Astrocyte (in vitro differentiated cells and primary cell): ENCODE data around the gene SMAD3. TPM values are rescaled to one million over a fixed set of nuclear protein-coding genes. Genes with fewer than 3 reads are reported as not detected.
A peak's percentile ranks its signal among the peaks of the same experiment; 100 is the strongest.

Experiments used
- DNase-seq: peaks from one replicate; pipeline ENCODE4 v3.0.0-alpha.2; 2010; ENCODE audit warnings: low read depth
- FAIRE-seq: peaks from 2 replicates; lab custom pipeline; 2011; peaks lifted over from hg19 to GRCh38; lab: Jason Lieb, UNC
- H2AFZ ChIP-seq: 2 replicates; pipeline ENCODE4 v1.6.0; 2012; ENCODE audit warnings: low read depth, low read length, inconsistent platforms
- H3K27ac ChIP-seq: 2 replicates; pipeline ENCODE4 v1.5.1; 2011; ENCODE audit warnings: low read depth, low read length, inconsistent platforms
- H3K27me3 ChIP-seq: 2 replicates; pipeline ENCODE4 v1.6.0; 2011; ENCODE audit warnings: low read length, inconsistent platforms; ENCODE audit not compliant: insufficient read depth
- H3K36me3 ChIP-seq: 2 replicates; pipeline ENCODE4 v1.5.1; 2011; ENCODE audit warnings: low read length, inconsistent platforms; ENCODE audit not compliant: insufficient read depth
- H3K4me1 ChIP-seq: 2 replicates; pipeline ENCODE4 v1.5.1; 2011; ENCODE audit warnings: low read length, inconsistent platforms; ENCODE audit not compliant: insufficient read depth
- H3K4me2 ChIP-seq: 2 replicates; pipeline ENCODE4 v1.6.0; 2012; ENCODE audit warnings: low read length, inconsistent platforms
- H3K4me3 ChIP-seq: 2 replicates; pipeline ENCODE4 v1.5.1; 2011; ENCODE audit warnings: low read depth, mild to moderate bottlenecking, low read length, inconsistent platforms; ENCODE audit not compliant: insufficient read depth
- H3K79me2 ChIP-seq: 2 replicates; pipeline ENCODE4 v1.6.0; 2012; ENCODE audit warnings: mild to moderate bottlenecking, low read length, inconsistent platforms; ENCODE audit not compliant: insufficient read depth
- H3K9ac ChIP-seq: 2 replicates; pipeline ENCODE4 v1.6.0; 2012; ENCODE audit warnings: mild to moderate bottlenecking, low read length, inconsistent platforms
- H3K9me3 ChIP-seq: 2 replicates; pipeline ENCODE4 v1.5.1; 2012; ENCODE audit warnings: low read depth, mild to moderate bottlenecking, low read length, inconsistent platforms; ENCODE audit not compliant: insufficient read depth
- H4K20me1 ChIP-seq: 2 replicates; pipeline ENCODE4 v1.6.0; 2012; ENCODE audit warnings: low read length, inconsistent platforms; ENCODE audit not compliant: insufficient read depth
- H3K27ac Mint-ChIP-seq: one replicate; pipeline ENCODE4 v1.8.0; 2021; ENCODE audit warnings: mild to moderate bottlenecking, mixed read lengths; ENCODE audit not compliant: unreplicated experiment
- H3K27me3 Mint-ChIP-seq: one replicate; pipeline ENCODE4 v1.8.0; 2021; ENCODE audit warnings: low read depth, mixed read lengths; ENCODE audit not compliant: unreplicated experiment
- H3K36me3 Mint-ChIP-seq: one replicate; pipeline ENCODE4 v1.8.0; 2021; ENCODE audit warnings: low read depth, mixed read lengths; ENCODE audit not compliant: unreplicated experiment
- H3K4me1 Mint-ChIP-seq: one replicate; pipeline ENCODE4 v1.8.0; 2021; ENCODE audit warnings: low read depth, mixed read lengths; ENCODE audit not compliant: unreplicated experiment
- H3K4me3 Mint-ChIP-seq: one replicate; pipeline ENCODE4 v1.8.0; 2021; ENCODE audit warnings: mild to moderate bottlenecking, moderate library complexity, mixed read lengths; ENCODE audit not compliant: unreplicated experiment
- H3K9me3 Mint-ChIP-seq: one replicate; pipeline ENCODE4 v1.8.0; 2021; ENCODE audit warnings: mild to moderate bottlenecking, mixed read lengths; ENCODE audit not compliant: unreplicated experiment
- EZH2 ChIP-seq: IDR thresholded peaks from 2 replicates; pipeline ENCODE4 v1.6.1; 2012; ENCODE audit warnings: mild to moderate bottlenecking, low read length, inconsistent platforms; ENCODE audit not compliant: insufficient read depth
- total RNA-seq: library from RNA; stranded (reverse); gene quantifications from 2 replicates; pipeline ENCODE4 v1.2.1, GENCODE V29; 2021
- TF ChIP-seq, protein P1 (sequence below): IDR thresholded peaks from 2 replicates; pipeline ENCODE4 v1.5.1; 2011; ENCODE audit warnings: low read depth, mild to moderate bottlenecking, inconsistent platforms, low read length, moderate library complexity; ENCODE audit not compliant: insufficient read depth

The SMAD3 gene
- total RNA-seq, 1 donor from 2014 or later = 78.0 TPM

DNA sequence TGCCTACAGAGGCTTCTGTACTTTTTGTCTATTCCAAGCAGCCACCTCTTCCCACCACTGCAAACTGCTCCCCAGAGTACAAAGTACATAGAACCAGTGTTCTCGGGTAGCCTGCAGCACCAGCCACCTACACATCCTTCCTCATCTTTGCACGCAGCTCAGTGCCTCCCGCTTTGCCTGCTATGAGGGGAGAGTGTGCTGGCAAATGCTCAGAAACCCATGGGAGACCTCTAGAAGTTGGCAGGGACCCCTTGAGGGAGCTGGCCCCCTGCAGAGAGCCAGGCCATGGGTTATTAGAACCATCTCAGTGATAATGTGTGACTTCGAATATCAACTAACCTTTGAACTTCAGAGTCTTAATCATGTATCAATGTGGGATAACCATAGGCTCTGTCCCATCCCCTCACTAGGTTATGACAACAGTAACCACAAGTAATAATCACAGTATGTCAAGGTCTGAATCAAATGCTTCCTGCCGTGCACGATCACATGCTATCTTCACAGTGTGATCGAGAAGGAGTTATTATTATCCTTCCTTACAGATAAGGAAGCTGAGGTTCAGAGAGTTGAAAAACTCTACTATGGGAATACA, 22.8 kb upstream of the SMAD3 start:
- H3K4me3 ChIP-seq = no peak overlapping the region
- H3K4me2 ChIP-seq = no peak overlapping the region
- H3K27ac Mint-ChIP-seq = peak overlapping the region; percentile 97
- H3K9ac ChIP-seq = peak overlapping the region; percentile 74
- H3K9me3 Mint-ChIP-seq = no peaks in the 10 kb centered on the region
- no peaks in the 10 kb centered on the region for H3K79me2 ChIP-seq
- H3K4me1 Mint-ChIP-seq = peaks cover 54% of the 10 kb centered on the region
- H3K4me3 Mint-ChIP-seq = no peak overlapping the region
- H3K36me3 Mint-ChIP-seq = no peaks in the 10 kb centered on the region
- DNase-seq (peak; percentile 69), FAIRE-seq (no peak)
- no peaks in the 10 kb centered on the region for H3K36me3 ChIP-seq
- H3K4me1 ChIP-seq = peaks cover 20% of the 10 kb centered on the region
- H4K20me1 ChIP-seq = no peaks in the 10 kb centered on the region
- H3K27me3 Mint-ChIP-seq = no peaks in the 10 kb centered on the region
- no peaks in the 10 kb centered on the region for H3K9me3 ChIP-seq
- TF ChIP-seq, protein P1, sequence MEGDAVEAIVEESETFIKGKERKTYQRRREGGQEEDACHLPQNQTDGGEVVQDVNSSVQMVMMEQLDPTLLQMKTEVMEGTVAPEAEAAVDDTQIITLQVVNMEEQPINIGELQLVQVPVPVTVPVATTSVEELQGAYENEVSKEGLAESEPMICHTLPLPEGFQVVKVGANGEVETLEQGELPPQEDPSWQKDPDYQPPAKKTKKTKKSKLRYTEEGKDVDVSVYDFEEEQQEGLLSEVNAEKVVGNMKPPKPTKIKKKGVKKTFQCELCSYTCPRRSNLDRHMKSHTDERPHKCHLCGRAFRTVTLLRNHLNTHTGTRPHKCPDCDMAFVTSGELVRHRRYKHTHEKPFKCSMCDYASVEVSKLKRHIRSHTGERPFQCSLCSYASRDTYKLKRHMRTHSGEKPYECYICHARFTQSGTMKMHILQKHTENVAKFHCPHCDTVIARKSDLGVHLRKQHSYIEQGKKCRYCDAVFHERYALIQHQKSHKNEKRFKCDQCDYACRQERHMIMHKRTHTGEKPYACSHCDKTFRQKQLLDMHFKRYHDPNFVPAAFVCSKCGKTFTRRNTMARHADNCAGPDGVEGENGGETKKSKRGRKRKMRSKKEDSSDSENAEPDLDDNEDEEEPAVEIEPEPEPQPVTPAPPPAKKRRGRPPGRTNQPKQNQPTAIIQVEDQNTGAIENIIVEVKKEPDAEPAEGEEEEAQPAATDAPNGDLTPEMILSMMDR = no peak
- TF ChIP-seq EZH2 = no peak
- H2AFZ ChIP-seq = no peak overlapping the region
- H3K27ac ChIP-seq = peak overlapping the region; percentile 72
- no peaks in the 10 kb centered on the region for H3K27me3 ChIP-seq

DNA sequence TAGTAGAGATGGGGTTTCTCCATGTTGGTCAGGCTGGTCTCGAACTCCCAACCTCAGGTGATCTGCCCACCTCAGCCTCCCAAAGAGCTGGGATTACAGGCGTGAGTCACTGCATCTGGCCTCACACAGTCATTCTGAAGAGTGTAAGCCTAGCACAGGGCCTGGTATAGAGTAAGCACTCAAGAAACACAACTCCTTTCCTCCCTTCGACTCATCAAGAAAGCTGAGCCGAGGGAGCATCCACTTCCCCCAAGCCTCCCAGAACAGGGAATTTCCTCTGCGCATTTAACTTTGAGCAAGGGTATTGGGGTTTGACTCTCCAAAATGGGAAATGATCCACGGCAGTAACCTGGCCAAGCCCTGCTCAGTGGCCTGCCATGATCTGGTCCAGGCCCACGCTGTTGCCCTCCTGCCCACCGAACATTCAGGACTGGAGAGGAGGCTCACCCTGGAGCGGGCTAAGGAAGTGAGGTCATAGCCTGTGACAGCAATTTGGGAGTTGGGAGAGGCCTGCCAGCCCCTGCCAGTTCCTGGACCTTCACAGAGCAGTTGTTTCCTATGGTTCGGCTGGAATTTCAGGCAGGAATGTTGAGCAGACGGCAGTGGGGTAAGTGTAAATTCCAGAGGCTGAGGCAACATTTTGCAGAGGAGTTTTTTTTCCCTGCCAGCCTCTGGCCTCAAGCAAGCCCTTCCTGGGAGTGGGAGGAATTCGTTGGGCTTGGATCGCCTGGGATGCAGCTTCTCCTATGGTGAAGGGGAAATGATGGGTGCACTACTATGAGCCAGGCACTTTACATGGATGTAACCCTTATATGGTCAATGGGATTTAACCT, 21.2 kb upstream of the SMAD3 start:
- Histone ChIP-seq H2AFZ (peak overlapping the region; percentile 7), H3K9me3 (no peaks in the 10 kb centered on the region), H3K79me2 (no peaks in the 10 kb centered on the region), H3K27me3 (no peaks in the 10 kb centered on the region), H3K9ac (peak overlapping the region; percentile 70), H3K4me2 (peak overlapping the region; percentile 35), H4K20me1 (no peaks in the 10 kb centered on the region), H3K36me3 (no peaks in the 10 kb centered on the region), H3K4me3 (no peak overlapping the region), H3K4me1 (peaks cover 33% of the 10 kb centered on the region), H3K27ac (peak overlapping the region; percentile 86)
- no peaks in the 10 kb centered on the region for H3K36me3 Mint-ChIP-seq
- peak; percentile 90 for DNase-seq
- H3K27ac Mint-ChIP-seq = peak overlapping the region; percentile 97
- TF ChIP-seq EZH2 = no peak
- H3K27me3 Mint-ChIP-seq = no peaks in the 10 kb centered on the region
- peak; percentile 70 for FAIRE-seq
- peaks cover 52% of the 10 kb centered on the region for H3K4me1 Mint-ChIP-seq
- H3K9me3 Mint-ChIP-seq = no peaks in the 10 kb centered on the region
- H3K4me3 Mint-ChIP-seq = no peak overlapping the region

DNA sequence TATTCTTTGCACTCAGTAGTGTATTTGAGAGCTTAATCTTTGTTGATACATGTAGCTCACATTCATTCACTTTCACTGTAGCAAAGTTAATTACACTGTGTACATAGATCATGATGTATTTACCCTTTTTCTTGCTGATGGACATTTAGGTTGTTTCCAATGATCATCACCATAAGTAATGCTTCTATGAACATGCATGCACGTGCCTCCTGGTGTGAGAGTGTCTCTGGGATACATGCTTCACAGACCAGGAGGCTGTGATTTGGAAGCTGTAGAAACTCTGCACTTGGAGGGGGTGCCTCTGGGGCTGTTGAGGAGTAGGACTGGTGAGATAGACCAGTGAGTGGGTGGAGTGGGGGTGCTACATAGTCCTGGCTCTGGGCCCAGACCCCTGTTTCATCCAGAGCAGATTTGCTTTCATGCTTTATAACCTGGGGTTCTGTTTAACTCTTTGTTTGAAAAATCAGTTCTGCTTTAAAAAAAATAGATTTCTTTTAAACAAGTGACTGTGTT, 18.2 kb upstream of the SMAD3 start:
- Mint-ChIP-seq H3K36me3 (no peaks in the 10 kb centered on the region), H3K27ac (no peak overlapping the region), H3K9me3 (no peaks in the 10 kb centered on the region), H3K27me3 (no peaks in the 10 kb centered on the region), H3K4me3 (no peak overlapping the region), H3K4me1 (peaks cover 53% of the 10 kb centered on the region)
- no peak overlapping the region for H3K27ac ChIP-seq
- H2AFZ ChIP-seq = no peak overlapping the region
- H3K27me3 ChIP-seq = no peaks in the 10 kb centered on the region
- FAIRE-seq (no peak), DNase-seq (no peak)
- no peak overlapping the region for H3K4me2 ChIP-seq
- TF ChIP-seq EZH2 = no peak
- TF ChIP-seq, protein P1 = no peak
- no peaks in the 10 kb centered on the region for H3K79me2 ChIP-seq
- no peaks in the 10 kb centered on the region for H4K20me1 ChIP-seq
- no peaks in the 10 kb centered on the region for H3K36me3 ChIP-seq
- no peak overlapping the region for H3K4me3 ChIP-seq
- peaks cover 46% of the 10 kb centered on the region for H3K4me1 ChIP-seq
- H3K9me3 ChIP-seq = no peaks in the 10 kb centered on the region
- H3K9ac ChIP-seq = no peak overlapping the region
